HG02623 (cell line): ENCODE measurements around the gene DCAF17.
A peak's percentile ranks its signal among the peaks of the same experiment; 100 is the strongest.
"Not testable (repeated sequence)": the region's sequence is repeated elsewhere in the genome, so short reads cannot be mapped to it uniquely, and the experiment has no call there.

ENCODE experiments used
- ATAC-seq: cut with Tn5 transposase; IDR thresholded peaks from one replicate; pipeline ENCODE4 v1.9.1; 2021; ENCODE audit warnings: moderate library complexity; ENCODE audit not compliant: unreplicated experiment

The DCAF17 gene

GRCh38 chr2:171512014-171512413, 78.0 kb downstream of the DCAF17 start:
- ATAC-seq = no peak

DNA sequence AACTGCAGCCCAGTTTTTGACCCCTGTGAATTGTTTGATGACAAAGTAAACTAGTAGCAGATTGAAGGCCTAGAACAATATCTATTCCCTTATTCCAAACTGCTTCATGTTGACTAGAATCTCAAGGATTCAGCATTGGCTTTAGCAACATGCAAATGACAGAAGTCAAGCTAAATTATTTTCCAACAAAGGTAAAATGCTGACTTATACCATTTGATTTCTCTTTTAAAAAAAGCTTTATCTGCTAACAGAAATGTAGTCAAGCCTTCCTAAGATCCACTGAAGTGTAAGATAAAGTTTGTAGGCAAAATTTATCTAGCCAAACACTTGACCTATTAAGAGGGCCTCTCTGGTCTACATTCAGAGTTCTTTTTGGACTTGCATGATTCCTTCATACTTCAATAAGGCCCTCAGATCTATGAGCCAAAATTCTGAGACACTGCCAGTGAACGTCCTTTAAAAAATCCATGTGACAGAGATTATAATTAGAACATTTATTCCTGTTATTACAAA, 78.7 kb downstream of the DCAF17 start:
- no peak for ATAC-seq

GRCh38 chr2:171513719-171514160, 79.7 kb downstream of the DCAF17 start:
- no peak for ATAC-seq

GRCh38 chr2:171514908-171515582, 81.0 kb downstream of the DCAF17 start:
- no peak for ATAC-seq

DNA sequence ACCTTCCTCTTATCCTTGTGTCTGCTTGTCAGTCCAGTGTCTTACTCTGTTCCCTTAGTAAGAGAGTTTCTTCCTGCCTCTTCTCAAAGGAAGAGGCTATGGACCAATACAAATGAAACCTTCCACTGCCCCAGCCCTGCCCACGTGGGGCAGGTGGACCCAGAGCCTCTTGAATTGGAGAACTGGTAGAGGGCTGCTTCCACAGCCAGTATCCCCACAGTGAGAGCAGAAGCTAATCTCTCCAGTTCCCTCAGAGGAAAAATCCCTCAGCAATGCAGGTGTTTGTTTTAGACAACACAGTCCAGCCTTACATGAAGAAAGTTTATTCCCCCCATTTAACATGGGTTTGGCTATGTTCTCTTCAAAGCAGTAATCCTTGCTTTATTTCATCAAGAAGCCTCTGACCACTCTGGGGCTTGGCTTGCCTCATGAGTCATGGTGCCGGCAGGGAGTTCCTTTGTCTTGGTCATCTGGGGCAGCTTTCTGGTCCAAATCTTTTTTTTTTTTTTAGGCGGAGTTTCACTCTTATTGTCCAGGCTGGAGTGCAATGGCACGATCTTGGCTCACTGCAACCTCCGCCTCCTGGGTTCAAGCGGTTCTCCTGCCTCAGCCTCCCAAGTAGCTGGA, 81.8 kb downstream of the DCAF17 start:
- no peak for ATAC-seq

DNA sequence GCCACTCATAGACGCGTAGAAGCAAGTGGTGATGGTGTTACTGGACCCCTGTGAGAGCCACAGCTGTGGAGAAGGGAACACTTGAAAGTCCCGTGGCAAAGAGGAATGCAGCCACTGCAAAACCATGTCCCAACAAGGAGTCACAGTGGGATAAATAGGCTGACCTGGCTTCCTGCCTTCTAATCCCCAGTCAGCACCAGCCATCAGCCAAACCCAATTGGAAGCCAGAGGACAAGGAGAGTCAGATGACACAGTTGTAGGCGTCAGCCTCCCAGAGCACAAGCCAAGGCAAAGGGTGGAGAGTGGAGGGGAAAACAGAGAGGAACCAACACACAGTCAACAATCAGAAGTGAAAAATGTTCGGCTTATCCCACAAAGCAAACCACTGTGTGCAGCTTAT, 82.8 kb downstream of the DCAF17 start:
- ATAC-seq = no peak

DNA sequence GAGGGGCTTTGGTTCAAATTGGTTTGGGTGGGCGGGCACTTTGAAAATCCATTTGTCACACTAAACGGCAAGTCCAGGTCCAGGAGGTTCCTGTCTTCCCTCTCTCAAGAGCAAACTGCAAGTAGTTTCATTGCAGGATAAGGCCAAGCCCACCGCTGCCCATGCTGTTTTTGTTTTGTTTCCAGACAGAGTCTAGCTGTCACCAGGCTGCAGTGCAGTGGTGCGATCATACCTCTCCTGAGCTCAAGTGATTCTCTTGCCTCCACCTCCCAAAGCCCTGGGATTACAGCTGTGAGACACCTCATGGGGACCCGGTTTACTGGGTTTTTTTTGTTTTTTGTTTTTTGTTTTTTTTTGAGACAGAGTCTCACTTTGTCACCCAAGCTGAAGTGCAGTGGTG, 86.4 kb downstream of the DCAF17 start:
- ATAC-seq = no peak

GRCh38 chr2:171521361-171522051, 87.5 kb downstream of the DCAF17 start:
- ATAC-seq = no peak

DNA sequence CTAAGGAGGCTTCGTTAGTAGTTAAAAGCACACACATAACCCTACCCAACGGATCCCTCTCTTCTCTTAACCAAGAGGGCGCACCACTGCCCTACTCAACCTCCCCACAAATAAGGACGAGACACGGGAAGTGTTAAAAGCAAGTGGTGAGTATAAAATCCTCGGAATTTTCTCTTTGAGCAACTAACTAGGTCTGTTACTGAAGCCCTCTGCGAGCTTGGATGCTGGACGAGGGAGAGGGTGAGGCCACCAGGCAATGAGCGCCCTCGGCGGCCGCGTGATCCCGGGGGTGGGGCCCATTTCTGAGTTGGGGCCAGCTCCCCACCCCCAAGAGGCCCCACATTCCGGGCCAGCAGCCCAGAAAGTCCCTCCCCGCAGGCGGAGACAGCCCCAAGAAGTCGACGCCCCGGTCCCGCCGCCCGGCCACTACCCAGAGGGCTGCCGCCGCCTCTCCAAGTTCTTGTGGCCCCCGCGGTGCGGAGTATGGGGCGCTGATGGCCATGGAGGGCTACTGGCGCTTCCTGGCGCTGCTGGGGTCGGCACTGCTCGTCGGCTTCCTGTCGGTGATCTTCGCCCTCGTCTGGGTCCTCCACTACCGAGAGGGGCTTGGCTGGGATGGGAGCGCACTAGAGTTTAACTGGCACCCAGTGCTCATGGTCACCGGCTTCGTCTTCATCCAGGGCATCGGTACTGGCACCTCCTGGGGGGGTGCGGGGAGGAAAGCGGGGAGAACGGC, 88.2 kb downstream of the DCAF17 start, which contains the start of gene CYBRD1:
Gene CYBRD1 (plus strand): TSS at position 423 of the 736 bp plus-strand sequence. CDS start 72 bp downstream, at position 495.
- ATAC-seq = peak; percentile 41

DNA sequence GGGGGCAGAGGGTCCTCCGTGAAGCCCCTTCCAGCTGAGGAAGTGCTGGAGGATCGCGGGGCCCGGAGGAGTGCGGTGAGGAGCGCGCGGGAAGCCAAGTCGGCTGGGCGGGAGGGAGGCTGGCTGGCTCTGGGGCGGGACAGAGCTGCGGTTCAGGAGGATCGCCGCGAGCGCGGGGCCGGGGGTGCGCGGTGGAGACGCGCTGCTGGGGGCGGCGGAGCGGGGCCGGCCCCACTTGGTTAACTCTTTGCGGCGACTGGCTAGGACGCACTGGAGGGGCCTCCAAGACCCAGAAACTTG, 88.7 kb downstream of the DCAF17 start:
- ATAC-seq = peak; percentile 24

DNA sequence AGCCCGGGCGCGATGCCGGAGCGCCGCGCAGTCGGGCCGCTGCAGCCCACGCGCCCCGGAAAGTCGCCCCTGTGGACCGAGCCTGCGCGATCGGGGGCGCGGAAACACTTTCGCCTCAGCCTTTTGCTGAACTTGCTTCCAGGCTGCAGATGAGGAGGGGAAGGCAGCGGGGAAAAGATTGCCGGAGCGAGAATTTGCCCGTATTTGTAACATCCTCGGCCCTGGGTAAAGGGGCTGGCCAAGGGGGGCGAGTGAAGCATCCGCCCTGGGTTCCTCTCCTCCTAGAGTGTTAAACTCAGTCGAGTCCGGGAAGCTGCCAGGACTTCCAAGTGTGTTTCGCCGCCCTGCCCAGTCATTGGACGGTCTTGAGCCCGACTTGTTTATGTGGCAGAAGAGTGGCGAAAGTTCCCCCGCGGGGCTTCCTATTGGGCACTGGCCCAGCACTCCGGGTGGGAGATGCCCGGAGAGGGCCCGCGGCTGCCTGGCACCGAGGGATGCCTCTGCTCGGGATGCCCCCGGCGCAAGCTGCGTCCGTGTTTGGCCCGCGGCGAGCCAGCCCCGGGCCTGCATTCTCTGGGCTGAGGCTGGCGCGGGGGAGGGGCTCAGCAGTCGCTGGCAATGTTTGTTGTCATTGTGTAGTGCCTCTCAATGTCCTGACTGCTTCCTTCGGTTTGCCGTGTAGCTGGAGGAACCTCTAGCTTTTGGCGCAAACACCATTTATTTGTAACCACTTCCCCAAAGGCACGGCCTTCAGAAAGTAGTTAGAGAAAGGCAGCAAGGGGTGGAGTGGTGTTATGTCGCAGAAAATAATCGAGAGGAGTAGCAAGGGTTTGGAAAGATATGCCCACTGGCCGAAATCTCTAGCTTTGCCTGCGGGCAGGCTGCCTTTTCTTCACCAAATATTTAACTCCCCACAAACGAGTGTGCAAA, 89.3 kb downstream of the DCAF17 start:
- ATAC-seq = peak; percentile 33

DNA sequence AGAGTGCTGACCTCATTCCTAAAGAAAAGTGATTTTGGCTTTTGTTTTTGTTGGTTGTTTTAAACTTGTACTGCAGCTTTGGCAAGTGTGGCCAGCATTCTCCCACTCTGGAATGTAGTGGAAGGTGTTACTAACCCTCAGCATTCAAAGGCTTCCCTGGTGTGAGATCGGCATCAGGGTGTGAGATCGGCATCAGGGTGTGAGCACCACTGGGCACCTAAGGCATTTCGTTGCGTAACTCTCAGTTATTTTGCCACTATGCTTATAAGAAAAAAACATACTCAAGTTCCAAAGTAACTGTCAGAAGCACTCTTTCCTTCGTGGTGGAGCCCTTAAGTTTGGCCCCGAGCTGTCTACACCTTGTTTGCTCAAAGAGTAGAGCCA, 90.0 kb downstream of the DCAF17 start:
- ATAC-seq = no peak

GRCh38 chr2:171529914-171530313, 95.9 kb downstream of the DCAF17 start:
- ATAC-seq = no peak

GRCh38 chr2:171530378-171530777, 96.4 kb downstream of the DCAF17 start:
- ATAC-seq = no peak

GRCh38 chr2:171530859-171531258, 96.8 kb downstream of the DCAF17 start:
- not testable (repeated sequence) for ATAC-seq

DNA sequence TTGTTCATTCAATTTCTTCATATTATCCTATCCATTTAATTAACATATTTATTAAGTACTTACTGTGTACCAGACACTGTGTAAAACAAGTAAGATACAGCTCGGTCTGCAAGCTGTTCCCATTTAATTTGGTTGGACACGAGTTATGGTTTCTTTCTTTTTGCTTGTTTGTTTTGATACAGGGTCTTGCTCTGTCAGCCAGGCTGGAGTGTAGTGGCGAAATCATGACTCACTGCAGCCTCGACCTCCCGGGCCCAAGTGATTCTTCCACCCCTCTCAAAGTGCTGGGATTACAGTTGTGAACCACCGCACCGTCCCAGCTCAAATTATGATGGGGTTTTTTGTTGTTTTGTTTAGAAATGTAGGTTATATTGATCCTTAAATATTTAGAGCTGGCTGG, 97.3 kb downstream of the DCAF17 start:
- no peak for ATAC-seq

- no peak for ATAC-seq
These were observed 97.9 kb downstream of the DCAF17 start for GRCh38 chr2:171531836-171532450.

- no peak for ATAC-seq
These were observed 99.3 kb downstream of the DCAF17 start for GRCh38 chr2:171533331-171533730.
